A673 (cell line): ENCODE results near the gene TFF1. TPM values are rescaled to one million over a fixed set of nuclear protein-coding genes. Genes with fewer than 3 reads are reported as not detected.

Experiments
- BruUV-seq: library from RNA; stranded (reverse); fragments of 400-500 nt; replicated peaks from 2 replicates; lab custom pipeline; 2021; lab: Mats Ljungman, UMichigan
- CTCF ChIA-PET: fragments of 300-600 bp; sonication (Branson Sonifier 250); formaldehyde crosslinking; loops from one replicate; lab custom pipeline; 2022; ENCODE audit warnings: antibody characterized with exemption; lab: Charles Lee
- POLR2A ChIA-PET: fragments of 300-600 bp; sonication (Branson Sonifier 250); formaldehyde crosslinking; loops from one replicate; lab custom pipeline; 2022; ENCODE audit warnings: antibody characterized with exemption; ENCODE audit not compliant: low non-redundant PET; lab: Charles Lee
- DNase-seq: peaks from one replicate; pipeline ENCODE4 v3.0.0-alpha.2; 2015; ENCODE audit warnings: low spot score
- H3K27ac ChIP-seq: fragments of 200-600 bp; sonication (generic); 2 replicates; pipeline ENCODE4 v1.5.1; 2016; ENCODE audit warnings: mixed run types, low read depth, mild to moderate bottlenecking, mixed read lengths, antibody characterized with exemption, low read length; ENCODE audit not compliant: poor library complexity, severe bottlenecking
- H3K27me3 ChIP-seq: fragments of 200-600 bp; sonication (generic); replicated peaks from 2 replicates; pipeline ENCODE4 v1.6.1; 2017; ENCODE audit warnings: mixed run types, low read depth, mild to moderate bottlenecking, mixed read lengths, antibody characterized with exemption, low read length; ENCODE audit not compliant: insufficient read depth, poor library complexity
- H3K36me3 ChIP-seq: fragments of 200-600 bp; sonication (generic); 2 replicates; pipeline ENCODE4 v1.6.1; 2016; ENCODE audit warnings: mixed run types, mild to moderate bottlenecking, mixed read lengths, antibody characterized with exemption, low read length; ENCODE audit not compliant: insufficient read depth, poor library complexity, severe bottlenecking
- H3K4me1 ChIP-seq: fragments of 200-600 bp; sonication (generic); 2 replicates; pipeline ENCODE4 v1.6.1; 2017; ENCODE audit warnings: mixed run types, mild to moderate bottlenecking, mixed read lengths, antibody characterized with exemption, low read length; ENCODE audit not compliant: insufficient read depth, poor library complexity, severe bottlenecking
- H3K4me3 ChIP-seq: fragments of 200-600 bp; sonication (generic); 2 replicates; pipeline ENCODE4 v1.5.1; 2016; ENCODE audit warnings: low read depth, mixed run types, mild to moderate bottlenecking, mixed read lengths, low read length; ENCODE audit not compliant: poor library complexity, severe bottlenecking
- H3K9me3 ChIP-seq: fragments of 200-600 bp; sonication (generic); 2 replicates; pipeline ENCODE4 v1.6.1; 2016; ENCODE audit warnings: mixed run types, low read depth, mild to moderate bottlenecking, mixed read lengths, antibody characterized with exemption, low read length; ENCODE audit not compliant: poor library complexity, severe bottlenecking
- CTCF ChIP-seq: fragments of 300-800, 200-600 bp; sonication (generic); conservative IDR thresholded peaks from 2 replicates; pipeline ENCODE4 v1.5.1; 2017; ENCODE audit warnings: low read depth, mild to moderate bottlenecking, antibody characterized with exemption, low read length, moderate library complexity, mixed read lengths
- EZH2 ChIP-seq: fragments of 200-600 bp; sonication (generic); IDR thresholded peaks from 2 replicates; pipeline ENCODE4 v1.6.1; 2017; ENCODE audit warnings: borderline replicate concordance, low read depth, mild to moderate bottlenecking, mixed read lengths, antibody characterized with exemption, low read length; ENCODE audit not compliant: poor library complexity, severe bottlenecking
- intact Hi-C: fragments of 100-400 bp; cut with micrococcal nuclease; formaldehyde crosslinking; loops from one replicate; pipeline ENCODE4 v1.10.0; 2022; ENCODE audit not compliant: unreplicated experiment
- total RNA-seq: library from RNA; stranded (reverse); gene quantifications from 2 replicates; pipeline ENCODE4 v1.2.3, GENCODE V29; 2021

The TFF1 gene
- total RNA-seq, 1 experiment from 2014 or later: not detected

DNA sequence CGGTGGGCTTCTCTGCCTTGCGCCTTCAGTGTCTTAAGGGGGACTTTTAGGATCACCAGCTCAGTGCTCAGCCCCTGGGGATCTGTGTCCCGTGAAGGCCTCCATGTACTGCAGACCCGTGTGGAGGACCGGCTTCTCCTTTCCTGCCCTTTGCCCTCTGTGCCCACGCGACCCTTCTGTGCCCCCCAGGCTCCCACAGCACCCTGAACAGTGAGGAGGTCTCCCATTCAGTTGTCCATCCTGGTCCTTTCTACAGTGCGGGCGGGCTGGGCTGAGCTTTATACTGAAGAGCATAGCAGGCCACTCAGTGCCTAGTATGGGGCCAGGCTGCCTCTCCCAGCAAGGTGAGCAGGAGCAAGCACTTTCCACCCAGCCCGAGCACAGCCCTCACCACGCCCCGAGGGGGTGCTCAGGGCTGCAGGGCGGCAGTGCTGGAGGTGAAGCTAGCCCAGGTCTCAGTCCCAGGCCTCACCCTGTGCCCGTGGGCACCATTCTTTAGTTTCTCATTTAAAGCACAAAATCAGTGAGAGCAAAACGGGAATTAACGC, 7.6 kb upstream of the TFF1 start:
- Histone ChIP-seq H3K27me3 (no peaks in the 10 kb centered on the region), H3K9me3 (no peaks in the 10 kb centered on the region), H3K4me3 (no peak overlapping the region), H3K36me3 (no peaks in the 10 kb centered on the region), H3K27ac (no peak overlapping the region), H3K4me1 (no peaks in the 10 kb centered on the region)
- no peak for DNase-seq
- ChIA-PET CTCF (no interaction called here), POLR2A (no interaction called here)
- intact Hi-C loops: no loop called here
- TF ChIP-seq EZH2: no peak
- TF ChIP-seq CTCF: no peak
- BruUV-seq: no TSS peak

DNA sequence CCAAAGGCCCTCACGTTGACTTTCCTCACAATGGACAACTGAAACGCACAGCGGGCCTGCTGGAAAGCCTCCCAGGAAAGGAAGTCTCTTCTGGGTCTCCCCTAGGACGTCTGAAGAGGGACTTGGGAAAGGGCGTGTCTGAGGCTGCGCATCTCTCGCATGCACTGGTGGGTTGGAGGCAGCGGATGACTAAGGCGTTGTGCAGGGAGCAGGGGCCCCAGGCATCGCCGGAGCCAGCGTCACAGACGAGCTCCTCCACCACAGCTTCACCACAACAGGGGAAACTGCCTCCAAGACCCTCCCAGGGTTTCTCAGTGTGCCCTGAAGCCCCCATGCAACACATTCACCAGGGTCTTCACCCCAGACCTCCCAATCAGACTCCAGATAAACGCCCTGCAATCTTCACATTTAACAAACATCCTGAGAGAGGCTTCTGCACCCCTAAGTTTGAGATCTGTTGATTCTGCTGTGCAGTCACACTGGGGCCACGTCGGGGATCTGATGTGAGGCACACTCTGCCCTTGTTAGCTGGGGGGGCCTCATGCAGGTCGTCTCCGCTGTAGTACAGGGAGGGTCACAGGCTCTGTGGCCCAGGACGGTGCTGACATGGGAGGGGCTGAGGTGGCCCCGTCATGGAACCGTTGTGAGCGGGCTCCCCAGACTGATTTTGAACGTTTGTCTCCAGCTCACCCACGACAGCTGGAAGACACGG, 7.0 kb upstream of the TFF1 start:
- H3K9me3 ChIP-seq: no peaks in the 10 kb centered on the region
- H3K4me1 ChIP-seq: no peaks in the 10 kb centered on the region
- BruUV-seq: no TSS peak
- CTCF ChIA-PET: no interaction called here
- TF ChIP-seq CTCF: no peak
- no peak for TF ChIP-seq EZH2
- no peaks in the 10 kb centered on the region for H3K27me3 ChIP-seq
- intact Hi-C loops: no loop called here
- POLR2A ChIA-PET: no interaction called here
- H3K36me3 ChIP-seq: no peaks in the 10 kb centered on the region
- H3K27ac ChIP-seq: no peak overlapping the region
- DNase-seq: no peak
- no peak overlapping the region for H3K4me3 ChIP-seq

DNA sequence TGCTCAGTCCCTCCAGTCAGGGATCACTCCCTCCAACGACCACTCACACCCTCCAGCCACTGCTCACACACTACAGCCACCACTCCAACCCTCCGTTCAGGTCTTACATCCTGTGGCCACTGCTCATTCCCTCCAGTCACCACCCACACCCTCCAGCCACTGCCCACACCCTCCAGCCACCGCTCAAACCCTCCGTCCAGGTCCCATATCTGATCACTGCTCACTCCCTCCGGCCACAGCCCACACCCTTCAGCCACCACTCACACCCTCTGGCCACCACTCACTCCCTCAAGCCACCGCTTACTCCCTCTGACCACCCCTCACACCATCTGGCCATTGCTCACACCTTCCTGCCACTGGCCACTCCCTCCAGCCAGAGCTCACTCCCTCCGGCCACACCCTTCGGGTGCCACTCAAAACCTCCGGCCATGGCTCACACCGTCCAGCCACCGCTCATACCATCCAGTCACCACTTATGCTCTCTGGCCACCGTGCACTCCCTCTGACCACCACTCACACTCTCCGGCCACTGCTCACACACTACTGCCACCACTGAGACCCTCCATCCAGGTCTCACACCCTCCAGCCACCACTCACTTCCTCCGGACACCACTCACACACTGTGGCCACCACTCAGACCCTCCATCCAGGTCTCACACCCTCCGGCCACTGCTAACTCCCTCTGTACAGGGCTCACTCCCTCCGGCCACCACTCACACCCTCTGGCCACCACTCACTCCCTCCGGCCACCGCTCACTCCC, 4.7 kb upstream of the TFF1 start:
- ChIA-PET POLR2A (no interaction called here), CTCF (interaction anchor here (0.7 kb wide), 1 partner anchor 135 kb away, joined by 7 read pairs; no protein-coding TSS in a partner anchor)
- TF ChIP-seq EZH2 (no peak), CTCF (no peak)
- no peaks in the 10 kb centered on the region for H3K9me3 ChIP-seq
- no peak for DNase-seq
- H3K27me3 ChIP-seq: no peaks in the 10 kb centered on the region
- H3K4me1 ChIP-seq: peaks cover 3% of the 10 kb centered on the region
- no peak overlapping the region for H3K4me3 ChIP-seq
- no peaks in the 10 kb centered on the region for H3K36me3 ChIP-seq
- no peak overlapping the region for H3K27ac ChIP-seq
- no TSS peak for BruUV-seq
- intact Hi-C loops: no loop called here
